CD14-positive monocyte (primary cell): ENCODE data around the gene YAF2. TPM values are rescaled to one million over a fixed set of nuclear protein-coding genes. Genes with fewer than 3 reads are reported as not detected.
A peak's percentile ranks its signal among the peaks of the same experiment; 100 is the strongest.

ENCODE experiments used
- DNase-seq, 3 donors: peaks; one replicate each; pipeline ENCODE4 v3.0.0-alpha.2; 2011 to 2022
- H2AFZ ChIP-seq: 2 replicates; pipeline ENCODE4 v1.6.0; 2012; ENCODE audit warnings: mild to moderate bottlenecking, low read depth, low read length, inconsistent platforms; ENCODE audit not compliant: insufficient read depth, poor library complexity, severe bottlenecking
- H3K27ac ChIP-seq, 2 donors: 1 replicate in 1 of 2; 2 replicates in 1 of 2; pipeline ENCODE4 v1.5.1; 2012 to 2013; ENCODE audit warnings: low read length in 2 of 2, control low read depth in 1 of 2, inconsistent platforms in 1 of 2, low read depth in 1 of 2, mild to moderate bottlenecking in 1 of 2
- H3K27me3 ChIP-seq, 2 donors: one replicate each; pipeline versions ENCODE4 v1.6.0 to v1.6.1; 2011 to 2013; ENCODE audit warnings: low read length in 2 of 2; ENCODE audit not compliant: control insufficient read depth in 2 of 2, insufficient read depth in 2 of 2
- H3K36me3 ChIP-seq, 2 donors: replicated peaks in 1 of 2; 1 replicate in 1 of 2; 2 replicates in 1 of 2; pipeline versions ENCODE4 v1.5.1 to v1.6.1; 2012 to 2013; ENCODE audit warnings: low read length in 2 of 2, control low read depth in 1 of 2, inconsistent platforms in 1 of 2, mild to moderate bottlenecking in 1 of 2; ENCODE audit not compliant: insufficient read depth in 2 of 2, control insufficient read depth in 1 of 2
- H3K4me1 ChIP-seq, 2 donors: 1 replicate in 1 of 2; 2 replicates in 1 of 2; pipeline versions ENCODE4 v1.5.1 to v1.6.1; 2012 to 2013; ENCODE audit warnings: low read length in 2 of 2, control low read depth in 1 of 2, inconsistent platforms in 1 of 2, mild to moderate bottlenecking in 1 of 2, moderate library complexity in 1 of 2; ENCODE audit not compliant: insufficient read depth in 2 of 2, control insufficient read depth in 1 of 2
- H3K4me2 ChIP-seq: replicated peaks from 2 replicates; pipeline ENCODE3; 2012; ENCODE audit warnings: low read length, moderate library complexity, mild to moderate bottlenecking; ENCODE audit not compliant: poor library complexity, severe bottlenecking; ENCODE audit errors: extremely low read depth
- H3K4me3 ChIP-seq, 3 experiments: fragments of 200-600 bp in 1 of 3; sonication (generic) in 1 of 3; replicated peaks in 1 of 3; 1 replicate in 2 of 3; 2 replicates in 1 of 3; pipeline ENCODE4 v1.5.1; 2011 to 2013; ENCODE audit warnings: low read length in 3 of 3, mild to moderate bottlenecking in 3 of 3, control low read depth in 2 of 3, low read depth in 2 of 3, inconsistent platforms in 1 of 3, moderate library complexity in 1 of 3
- H3K79me2 ChIP-seq: 2 replicates; pipeline ENCODE4 v1.6.0; 2012; ENCODE audit warnings: mild to moderate bottlenecking, control low read depth, inconsistent platforms, low read length, moderate library complexity; ENCODE audit not compliant: insufficient read depth
- H3K9ac ChIP-seq: 2 replicates; pipeline ENCODE4 v1.6.0; 2017; ENCODE audit warnings: low read length, mild to moderate bottlenecking; ENCODE audit not compliant: insufficient read depth, poor library complexity, severe bottlenecking
- H3K9me3 ChIP-seq, 2 donors: replicated peaks in 1 of 2; 1 replicate in 1 of 2; 2 replicates in 1 of 2; pipeline versions ENCODE4 v1.5.1 to v1.6.1; 2012 to 2013; ENCODE audit warnings: low read length in 2 of 2, control low read depth in 1 of 2; ENCODE audit not compliant: control insufficient read depth in 1 of 2, insufficient read depth in 1 of 2
- H4K20me1 ChIP-seq: 2 replicates; pipeline ENCODE4 v1.6.0; 2012; ENCODE audit warnings: mild to moderate bottlenecking, low read length, control low read depth, moderate library complexity; ENCODE audit not compliant: insufficient read depth
- H3K27ac Mint-ChIP-seq, 7 donors: one replicate each; pipeline ENCODE4 v1.8.0; 2020; ENCODE audit warnings: mild to moderate bottlenecking in 7 of 7, mixed read lengths in 7 of 7, moderate library complexity in 6 of 7, inconsistent platforms in 2 of 7
- H3K27me3 Mint-ChIP-seq, 3 donors: one replicate each; pipeline ENCODE4 v1.8.0; 2021 to 2022; ENCODE audit warnings: low read depth in 3 of 3, mild to moderate bottlenecking in 3 of 3, mixed read lengths in 3 of 3, moderate library complexity in 3 of 3, inconsistent platforms in 1 of 3
- H3K36me3 Mint-ChIP-seq, 2 donors: one replicate each; pipeline ENCODE4 v1.8.0; 2020; ENCODE audit warnings: mixed read lengths in 2 of 2, inconsistent platforms in 1 of 2, mild to moderate bottlenecking in 1 of 2
- H3K4me1 Mint-ChIP-seq: one replicate; pipeline ENCODE4 v1.8.0; 2020; ENCODE audit warnings: mild to moderate bottlenecking, mixed read lengths
- H3K4me3 Mint-ChIP-seq, 2 donors: one replicate each; pipeline ENCODE4 v1.8.0; 2020; ENCODE audit warnings: mild to moderate bottlenecking in 2 of 2, mixed read lengths in 2 of 2, moderate library complexity in 1 of 2
- H3K9me3 Mint-ChIP-seq, 7 donors: one replicate each; pipeline ENCODE4 v1.8.0; 2020 to 2022; ENCODE audit warnings: mixed read lengths in 7 of 7, mild to moderate bottlenecking in 6 of 7, moderate library complexity in 6 of 7, inconsistent platforms in 2 of 7
- WGBS: methylation state at CpG from one replicate; pipeline ENCODE4 v1.1.5; 2013; ENCODE audit warnings: missing lambda C conversion rate; ENCODE audit not compliant: insufficient coverage; 5-methylcytosine and 5-hydroxymethylcytosine counted together
- intact Hi-C, 2 donors: fragments of 100-400 bp; cut with micrococcal nuclease; formaldehyde crosslinking; loops; one replicate each; pipeline versions ENCODE4 v1.15.0 to v1.15.1; 2023
- polyA plus RNA-seq, 3 donors: library from polyadenylated mRNA; depleted of rRNA in 1 of 3; unstranded in 2 of 3; stranded (reverse) in 1 of 3; fragments of 300-500 nt in 2 of 3; fragments of >200 nt in 1 of 3; fragmentation: Illumina TruSeq in 2 of 3; gene quantifications; 1 replicate in 2 of 3; 2 replicates in 1 of 3; pipeline ENCODE4 v1.2.3, GENCODE V29; 2012 to 2021
- TF ChIP-seq, protein P1 (sequence below): fragments of 200-600 bp; IDR thresholded peaks from one replicate; pipeline ENCODE4 v1.8.0; 2022; ENCODE audit warnings: antibody characterized with exemption, mild to moderate bottlenecking

Gene YAF2
- polyA plus RNA-seq, 3 donors = 6.2 to 11.0 (median 8.5) TPM

DNA sequence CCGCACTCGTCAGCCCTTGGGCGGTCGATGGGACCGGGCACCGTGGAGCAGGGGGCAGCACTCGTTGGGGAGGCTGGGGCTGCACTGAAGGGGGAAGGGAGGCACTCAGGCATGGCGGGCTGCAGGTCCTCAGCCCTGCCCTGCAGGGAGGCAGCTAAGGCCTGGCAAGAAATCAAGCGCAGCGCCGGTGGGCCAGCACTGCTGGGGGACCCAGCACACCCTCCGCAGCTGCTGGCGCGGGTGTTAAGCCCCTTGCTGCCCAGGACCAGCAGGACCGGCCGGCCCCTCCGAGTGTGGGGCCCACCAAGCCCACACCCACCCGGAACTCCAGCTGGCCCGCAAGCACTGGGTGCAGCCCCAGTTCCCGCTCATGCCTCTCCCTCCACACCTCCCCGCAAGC lies 35.7 kb upstream of the YAF2 start:
- Histone ChIP-seq H3K79me2 (no peaks in the 10 kb centered on the region), H3K27ac (no peak overlapping the region), H3K9me3 (peaks cover 0 to 8% of the 10 kb centered on the region in 2 donors), H3K4me2 (no peak overlapping the region), H3K27me3 (no peaks in the 10 kb centered on the region), H4K20me1 (no peaks in the 10 kb centered on the region), H3K36me3 (no peaks in the 10 kb centered on the region), H3K4me1 (peaks cover 16 to 18% of the 10 kb centered on the region in 2 donors), H2AFZ (no peak overlapping the region), H3K4me3 (no peak overlapping the region), H3K9ac (no peak overlapping the region)
- no peaks in the 10 kb centered on the region for H3K27me3 Mint-ChIP-seq
- H3K36me3 Mint-ChIP-seq = no peaks in the 10 kb centered on the region
- 99% methylated on average over 16 of the region's 21 CpGs for WGBS
- TF ChIP-seq, protein P1, sequence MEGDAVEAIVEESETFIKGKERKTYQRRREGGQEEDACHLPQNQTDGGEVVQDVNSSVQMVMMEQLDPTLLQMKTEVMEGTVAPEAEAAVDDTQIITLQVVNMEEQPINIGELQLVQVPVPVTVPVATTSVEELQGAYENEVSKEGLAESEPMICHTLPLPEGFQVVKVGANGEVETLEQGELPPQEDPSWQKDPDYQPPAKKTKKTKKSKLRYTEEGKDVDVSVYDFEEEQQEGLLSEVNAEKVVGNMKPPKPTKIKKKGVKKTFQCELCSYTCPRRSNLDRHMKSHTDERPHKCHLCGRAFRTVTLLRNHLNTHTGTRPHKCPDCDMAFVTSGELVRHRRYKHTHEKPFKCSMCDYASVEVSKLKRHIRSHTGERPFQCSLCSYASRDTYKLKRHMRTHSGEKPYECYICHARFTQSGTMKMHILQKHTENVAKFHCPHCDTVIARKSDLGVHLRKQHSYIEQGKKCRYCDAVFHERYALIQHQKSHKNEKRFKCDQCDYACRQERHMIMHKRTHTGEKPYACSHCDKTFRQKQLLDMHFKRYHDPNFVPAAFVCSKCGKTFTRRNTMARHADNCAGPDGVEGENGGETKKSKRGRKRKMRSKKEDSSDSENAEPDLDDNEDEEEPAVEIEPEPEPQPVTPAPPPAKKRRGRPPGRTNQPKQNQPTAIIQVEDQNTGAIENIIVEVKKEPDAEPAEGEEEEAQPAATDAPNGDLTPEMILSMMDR = no peak
- H3K9me3 Mint-ChIP-seq = peaks cover 2 to 12% (median 7%) of the 10 kb centered on the region in 7 donors
- DNase-seq = no peak
- peaks cover 20% of the 10 kb centered on the region for H3K4me1 Mint-ChIP-seq
- intact Hi-C loops = no loop called here
- no peak overlapping the region for H3K27ac Mint-ChIP-seq
- H3K4me3 Mint-ChIP-seq = no peak overlapping the region

- H4K20me1 ChIP-seq = no peaks in the 10 kb centered on the region
- H3K4me1 ChIP-seq = peaks cover 16 to 18% of the 10 kb centered on the region in 2 donors
- Mint-ChIP-seq H3K36me3 (no peaks in the 10 kb centered on the region), H3K27me3 (no peaks in the 10 kb centered on the region), H3K9me3 (peaks cover 2 to 12% (median 6%) of the 10 kb centered on the region in 7 donors), H3K4me1 (peaks cover 18% of the 10 kb centered on the region), H3K4me3 (peak overlapping the region in 1 of 2 donors; percentile 52), H3K27ac (no peak overlapping the region)
- H3K36me3 ChIP-seq = no peaks in the 10 kb centered on the region
- H3K9ac ChIP-seq = peak overlapping the region; percentile 1
- peak overlapping the region; percentile 51 for H3K4me2 ChIP-seq
- peak overlapping the region; percentile 41 for H2AFZ ChIP-seq
- WGBS = 0% methylated on average over 1 of the region's 4 CpGs
- peaks cover 0 to 8% of the 10 kb centered on the region in 2 donors for H3K9me3 ChIP-seq
- intact Hi-C loops = no loop called here
- DNase-seq = no peak
- peak overlapping the region in 1 of 3 experiments; percentile 1 for H3K4me3 ChIP-seq
- TF ChIP-seq, protein P1 = no peak
- H3K79me2 ChIP-seq = no peaks in the 10 kb centered on the region
- no peak overlapping the region for H3K27ac ChIP-seq
- no peaks in the 10 kb centered on the region for H3K27me3 ChIP-seq
Observed at GRCh38 chr12:42270596-42270995, 32.5 kb upstream of the YAF2 start.
